ENCODE data around the gene CCDC12.

DNA sequence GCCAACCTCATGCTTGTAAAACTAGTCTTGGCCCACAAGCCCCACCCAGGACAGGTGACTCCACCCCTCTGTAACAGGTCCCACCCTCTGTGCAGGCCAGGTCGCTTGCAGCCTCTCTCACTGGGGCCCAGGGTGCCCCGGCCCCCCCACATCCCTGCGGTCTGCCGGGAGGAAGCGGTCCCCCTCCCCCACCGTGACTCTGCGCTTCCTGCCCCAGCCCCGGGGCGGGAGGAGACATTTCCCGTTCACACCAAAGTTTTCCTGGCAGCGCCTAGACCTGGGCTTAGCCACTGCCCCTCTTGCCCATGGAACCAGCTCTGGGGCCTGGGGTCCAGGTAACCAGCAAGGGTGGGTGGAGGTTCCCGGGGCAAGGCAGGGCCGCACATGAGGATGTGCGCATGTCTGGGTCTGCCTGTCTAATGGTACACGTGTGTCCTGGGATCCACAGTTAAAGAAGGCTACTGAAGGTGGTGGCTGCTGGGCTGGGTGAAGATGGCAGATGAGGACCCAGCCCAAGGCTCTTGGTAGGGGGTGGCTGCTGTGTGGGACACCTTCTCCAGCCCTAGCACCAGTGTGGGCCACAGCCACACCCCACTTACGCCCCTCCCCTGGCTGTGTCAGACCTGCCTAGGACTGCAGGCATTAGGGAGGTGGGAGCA, 11.3 kb upstream of the CCDC12 start:
- TF ChIP-seq ZNF384 (IDR thresholded peaks at IDR 0.05), result no peak
- TF ChIP-seq SUZ12 (IDR thresholded peaks at IDR 0.05), result no peak
- no peak for TF ChIP-seq ELF4 (IDR thresholded peaks at IDR 0.05)
- no peak for TF ChIP-seq BHLHE40 (IDR thresholded peaks at IDR 0.05; ENCODE audit: borderline replicate concordance)
- no peak for TF ChIP-seq SP1 (IDR thresholded peaks at IDR 0.05)
- TF ChIP-seq L3MBTL2 (conservative IDR thresholded peaks at IDR 0.05), result no peak
- no peak for TF ChIP-seq LEF1 (IDR thresholded peaks at IDR 0.05; ENCODE audit: borderline replicate concordance)
